Stomach (tissue), 9 donors: ENCODE data around the gene ADARB2. TPM values are rescaled to one million over a fixed set of nuclear protein-coding genes. Genes with fewer than 3 reads are reported as not detected.

Source experiments
- DNase-seq, 2 donors: peaks; one replicate each; pipeline versions ENCODE4 v3.0.0 to v3.0.0-alpha.2; 2013 to 2019
- H3K27ac ChIP-seq, 5 donors: fragments of 200-600 bp in 4 of 5; sonication (generic) in 4 of 5; one replicate each; pipeline ENCODE4 v1.5.1; 2013 to 2019; ENCODE audit warnings: mild to moderate bottlenecking in 1 of 5, moderate library complexity in 1 of 5
- H3K27me3 ChIP-seq, 3 donors: fragments of 200-600 bp; sonication (generic); one replicate each; pipeline ENCODE4 v1.5.1; 2017 to 2019; ENCODE audit warnings: mixed run types in 1 of 3
- H3K36me3 ChIP-seq, 4 donors: fragments of 200-600 bp; sonication (generic); 1 replicate in 3 of 4; 2 replicates in 1 of 4; pipeline ENCODE4 v1.5.1; 2016 to 2019
- H3K4me1 ChIP-seq, 4 donors: fragments of 200-600 bp; sonication (generic); one replicate each; pipeline ENCODE4 v1.5.1; 2016 to 2019
- H3K4me3 ChIP-seq, 4 donors: fragments of 200-600 bp; sonication (generic) in 3 of 4; one replicate each; pipeline ENCODE4 v1.5.1; 2016 to 2019; ENCODE audit warnings: mild to moderate bottlenecking in 1 of 4
- H3K9me3 ChIP-seq, 4 donors: fragments of 200-600 bp; sonication (generic); one replicate each; pipeline ENCODE4 v1.5.1; 2016 to 2019
- EP300 ChIP-seq: sonication (generic); formaldehyde crosslinking; IDR thresholded peaks from one replicate; pipeline ENCODE4 v1.6.1; 2017; ENCODE audit warnings: antibody characterized with exemption
- POLR2A ChIP-seq, 4 donors: fragments of 450-650 bp; IDR thresholded peaks; one replicate each; pipeline ENCODE4 v1.6.1; 2016; ENCODE audit warnings: antibody characterized with exemption in 4 of 4, control low read depth in 2 of 4, mild to moderate bottlenecking in 1 of 4, moderate library complexity in 1 of 4
- POLR2AphosphoS5 ChIP-seq, 3 donors: sonication (generic); formaldehyde crosslinking; IDR thresholded peaks; one replicate each; pipeline ENCODE4 v1.6.1; 2016; ENCODE audit warnings: antibody characterized with exemption in 3 of 3
- WGBS, 5 donors: extraction: QIAGEN DNeasy Blood & Tissue Kit in 3 of 5; methylation state at CpG; one replicate each; pipeline versions ENCODE4 v1.1.5 to v1.1.7; 2013 to 2018; 5-methylcytosine and 5-hydroxymethylcytosine counted together
- intact Hi-C: fragments of 100-400 bp; cut with DNase I; formaldehyde crosslinking; loops from one replicate; pipeline ENCODE4 v1.15.1; 2023; ENCODE audit warnings: low total_unique reads
- polyA plus RNA-seq, 3 donors: library from polyadenylated mRNA; stranded (reverse); fragments of 200-250 nt; gene quantifications; one replicate each; pipeline ENCODE4 v1.2.3, GENCODE V29; 2013
- total RNA-seq, 5 donors: library from RNA; depleted of rRNA; stranded (reverse); fragments of >200 nt; gene quantifications; one replicate each; pipeline versions ENCODE4 v1.1.0 to v1.2.3, GENCODE V29; 2014 to 2016
- TF ChIP-seq, protein P1 (sequence below), 7 experiments: fragments of 450-650 bp in 4 of 7; fragments of 200-600 bp in 3 of 7; sonication (generic) in 3 of 7; IDR thresholded peaks; one replicate each; pipeline ENCODE4 v1.5.1; 2016 to 2019; ENCODE audit warnings: antibody characterized with exemption in 7 of 7, control low read depth in 2 of 7, mild to moderate bottlenecking in 1 of 7
- donor health status: healthy with polysubstance abuse.
- donor health status: Bipolar disorder and iron deficiency.
- donor health status: healthy.

Gene ADARB2
- total and polyA plus RNA-seq, 8 donors = 0.55 to 4.1 (median 1.4) TPM; not detected in 1

- Histone ChIP-seq H3K4me3 (no peak overlapping the region), H3K27me3 (peaks cover 0 to 69% (median 32%) of the 10 kb centered on the region in 3 donors), H3K9me3 (no peaks in the 10 kb centered on the region), H3K27ac (no peak overlapping the region), H3K4me1 (peaks cover 0 to 10% (median 3%) of the 10 kb centered on the region in 4 donors), H3K36me3 (no peaks in the 10 kb centered on the region)
- WGBS, 5 donors = 19 to 25% (median 21%) methylated on average over 22 to 28 of the region's 28 CpGs
- intact Hi-C loops = no loop called here
- TF ChIP-seq EP300 = no peak
- no peak for DNase-seq
Observed at GRCh38 chr10:1608851-1609647, 128.3 kb downstream of the ADARB2 start.

- Histone ChIP-seq H3K27me3 (peaks cover 0 to 69% (median 32%) of the 10 kb centered on the region in 3 donors), H3K36me3 (no peaks in the 10 kb centered on the region), H3K4me3 (no peak overlapping the region), H3K9me3 (no peaks in the 10 kb centered on the region), H3K4me1 (peaks cover 0 to 10% (median 3%) of the 10 kb centered on the region in 4 donors), H3K27ac (no peak overlapping the region)
- intact Hi-C loops = no loop called here
- TF ChIP-seq POLR2A (IDR thresholded peaks at IDR 0.05) (no peak), EP300 (no peak), POLR2AphosphoS5 (IDR thresholded peaks at IDR 0.05) (no peak)
- TF ChIP-seq, protein P1, sequence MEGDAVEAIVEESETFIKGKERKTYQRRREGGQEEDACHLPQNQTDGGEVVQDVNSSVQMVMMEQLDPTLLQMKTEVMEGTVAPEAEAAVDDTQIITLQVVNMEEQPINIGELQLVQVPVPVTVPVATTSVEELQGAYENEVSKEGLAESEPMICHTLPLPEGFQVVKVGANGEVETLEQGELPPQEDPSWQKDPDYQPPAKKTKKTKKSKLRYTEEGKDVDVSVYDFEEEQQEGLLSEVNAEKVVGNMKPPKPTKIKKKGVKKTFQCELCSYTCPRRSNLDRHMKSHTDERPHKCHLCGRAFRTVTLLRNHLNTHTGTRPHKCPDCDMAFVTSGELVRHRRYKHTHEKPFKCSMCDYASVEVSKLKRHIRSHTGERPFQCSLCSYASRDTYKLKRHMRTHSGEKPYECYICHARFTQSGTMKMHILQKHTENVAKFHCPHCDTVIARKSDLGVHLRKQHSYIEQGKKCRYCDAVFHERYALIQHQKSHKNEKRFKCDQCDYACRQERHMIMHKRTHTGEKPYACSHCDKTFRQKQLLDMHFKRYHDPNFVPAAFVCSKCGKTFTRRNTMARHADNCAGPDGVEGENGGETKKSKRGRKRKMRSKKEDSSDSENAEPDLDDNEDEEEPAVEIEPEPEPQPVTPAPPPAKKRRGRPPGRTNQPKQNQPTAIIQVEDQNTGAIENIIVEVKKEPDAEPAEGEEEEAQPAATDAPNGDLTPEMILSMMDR (IDR thresholded peaks at IDR 0.05) = no peak
- DNase-seq = no peak
- WGBS, 5 donors = 48 to 74% (median 65%) methylated on average over 3 of the region's 3 CpGs
Observed at GRCh38 chr10:1608408-1608807, 128.9 kb downstream of the ADARB2 start.

GRCh38 chr10:1607466-1607865 lies 129.9 kb downstream of the ADARB2 start:
- H3K4me3 ChIP-seq = no peak overlapping the region
- TF ChIP-seq POLR2A (IDR thresholded peaks at IDR 0.05) (no peak), EP300 (no peak), POLR2AphosphoS5 (IDR thresholded peaks at IDR 0.05) (no peak)
- TF ChIP-seq, protein P1 (IDR thresholded peaks at IDR 0.05) = no peak
- WGBS, 5 donors = 43 to 94% (median 91%) methylated on average over 1 to 14 of the region's 14 CpGs
- peaks cover 0 to 67% (median 32%) of the 10 kb centered on the region in 3 donors for H3K27me3 ChIP-seq
- intact Hi-C loops = no loop called here
- H3K36me3 ChIP-seq = no peaks in the 10 kb centered on the region
- no peak overlapping the region for H3K27ac ChIP-seq
- no peaks in the 10 kb centered on the region for H3K9me3 ChIP-seq
- no peak for DNase-seq
- H3K4me1 ChIP-seq = peaks cover 0 to 10% (median 3%) of the 10 kb centered on the region in 4 donors

DNA sequence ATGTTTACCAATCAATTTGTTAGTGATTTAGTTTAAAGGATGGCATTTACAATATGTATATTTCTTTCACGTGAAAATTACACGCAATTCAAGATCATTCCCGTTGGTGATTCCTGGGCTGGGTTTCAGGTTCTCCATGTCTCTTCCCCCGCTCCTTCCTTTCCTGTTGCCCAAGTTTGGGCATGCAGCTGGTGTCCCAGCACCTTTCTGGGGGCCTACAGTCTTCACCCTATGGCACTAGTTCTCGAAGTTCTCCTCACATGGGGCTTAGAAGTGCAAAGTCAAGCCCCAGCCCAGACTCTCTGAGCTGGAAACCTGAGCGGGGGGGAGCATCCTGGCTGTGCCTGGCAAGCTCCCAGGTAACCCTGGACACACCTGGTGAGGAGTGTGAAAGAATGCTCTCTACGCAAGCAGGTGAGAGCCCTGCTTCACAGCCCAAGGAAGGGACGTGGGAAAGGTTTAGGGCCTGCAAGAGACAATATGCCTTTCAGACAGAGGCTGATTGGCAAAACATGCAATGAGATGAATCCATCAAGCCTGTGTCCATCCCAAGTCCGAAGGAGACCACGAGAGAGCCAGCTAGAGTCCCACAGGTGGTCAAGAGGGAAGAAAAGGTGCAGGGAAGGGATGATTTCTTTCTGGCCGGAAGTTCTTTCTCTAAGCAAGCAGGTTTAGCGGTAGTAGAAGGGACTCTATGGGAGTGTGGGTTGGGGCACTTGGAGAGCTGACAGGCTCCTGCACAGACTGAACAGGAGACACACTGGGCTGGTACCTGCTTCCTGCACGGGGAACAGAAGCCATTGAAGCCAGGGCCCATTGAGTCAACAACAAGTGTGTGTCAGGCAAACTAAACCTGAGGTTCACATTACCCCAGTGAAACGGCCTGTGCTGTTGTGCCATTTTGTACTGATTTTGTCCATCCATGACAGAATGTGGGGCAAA lies 131.1 kb downstream of the ADARB2 start:
- Histone ChIP-seq H3K27ac (no peak overlapping the region), H3K36me3 (no peaks in the 10 kb centered on the region), H3K4me3 (no peak overlapping the region), H3K27me3 (peaks cover 0 to 61% (median 24%) of the 10 kb centered on the region in 3 donors), H3K9me3 (no peaks in the 10 kb centered on the region), H3K4me1 (peaks cover 0 to 10% (median 3%) of the 10 kb centered on the region in 4 donors)
- no peak for DNase-seq
- TF ChIP-seq, protein P1 (IDR thresholded peaks at IDR 0.05) = no peak
- no peak for TF ChIP-seq EP300
- TF ChIP-seq POLR2AphosphoS5 (IDR thresholded peaks at IDR 0.05) = no peak
- no peak for TF ChIP-seq POLR2A (IDR thresholded peaks at IDR 0.05)
- intact Hi-C loops = no loop called here
- WGBS, 5 donors = 68 to 76% (median 74%) methylated on average over 14 of the region's 14 CpGs
